ENCODE results near the gene SPDYE6. TPM values are rescaled to one million over a fixed set of nuclear protein-coding genes. Genes with fewer than 3 reads are reported as not detected.
"Not testable (repeated sequence)": the region's sequence is repeated elsewhere in the genome, so short reads cannot be mapped to it uniquely, and the experiment has no call there.

The SPDYE6 gene
- not detected in 2 replicates for total RNA-seq

- not testable (repeated sequence) for DNase-seq (ENCODE audit: low read depth in 2 of 2)
Measured at GRCh38 chr7:102356344-102356743, at the start of gene SPDYE6. TSS of gene SPDYE6 (minus strand) at chr7:102356444. CDS start at chr7:102356023, 421 bp downstream.

DNA sequence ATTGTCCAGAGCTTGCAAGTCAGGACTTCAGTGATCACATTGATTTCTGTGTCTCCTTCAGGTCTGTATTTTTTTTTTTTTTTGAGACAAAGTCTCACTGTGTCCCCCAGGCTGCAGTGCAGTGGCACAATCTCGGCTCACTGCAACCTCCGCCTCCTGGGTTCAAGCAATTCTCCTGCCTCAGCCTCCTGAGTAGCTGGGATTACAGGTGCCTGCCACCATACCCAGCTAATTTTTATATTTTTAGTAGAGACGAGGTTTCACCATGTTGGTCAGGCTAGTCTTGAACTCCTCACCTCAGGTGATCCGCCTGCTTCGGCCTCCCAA is 48.6 kb upstream of the SPDYE6 start:
- not testable (repeated sequence) for DNase-seq (ENCODE audit: low read depth in 2 of 2)

DNA sequence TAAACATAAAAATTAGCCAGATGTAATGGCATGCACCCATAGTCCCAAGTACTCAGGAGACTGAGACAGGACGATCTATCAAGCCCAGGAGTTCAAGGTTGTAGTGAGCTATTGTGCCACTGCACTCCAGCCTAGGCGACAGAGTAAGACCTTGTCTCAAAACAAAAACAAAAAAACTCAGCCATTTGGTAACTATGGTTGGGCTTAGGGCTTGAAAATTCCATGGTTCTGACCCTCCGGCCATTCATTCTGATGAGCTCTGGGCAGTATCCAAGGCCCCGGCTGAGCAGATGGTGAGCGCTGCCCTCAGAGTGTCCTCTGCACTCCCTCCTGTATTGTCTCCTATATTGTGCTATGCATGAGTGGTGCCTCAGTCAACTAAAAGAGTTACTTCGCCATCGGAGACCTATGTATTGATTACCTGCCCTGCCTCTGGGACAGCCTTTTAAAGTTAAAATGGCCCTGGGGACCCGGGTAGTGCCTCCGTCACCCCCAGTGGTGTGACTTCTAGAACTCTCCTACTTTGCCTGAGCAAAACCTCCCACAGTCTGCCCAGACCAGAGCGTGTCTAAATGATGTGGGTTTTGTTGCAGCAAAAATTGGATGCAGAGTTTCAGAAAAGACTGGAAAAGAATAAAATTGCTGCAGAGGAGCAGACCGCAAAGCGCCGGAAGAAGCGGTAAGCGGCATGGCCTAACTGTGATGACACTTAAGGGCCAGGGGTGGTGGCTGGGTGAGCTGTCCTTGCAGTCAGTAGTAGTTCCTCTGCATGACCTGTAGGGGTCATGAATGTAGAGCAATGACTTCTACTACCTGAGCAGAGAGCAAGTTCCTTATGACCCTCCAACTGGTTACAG is 48.0 kb upstream of the SPDYE6 start:
- peak; percentile 34 to 68 for DNase-seq (ENCODE audit: low read depth in 2 of 2)

- no peak for DNase-seq (ENCODE audit: low read depth in 2 of 2)
Measured at GRCh38 chr7:102403563-102403962, 47.3 kb upstream of the SPDYE6 start.

- no peak for DNase-seq (ENCODE audit: low read depth in 2 of 2)
Measured at GRCh38 chr7:102400360-102400759, 44.1 kb upstream of the SPDYE6 start.

DNA sequence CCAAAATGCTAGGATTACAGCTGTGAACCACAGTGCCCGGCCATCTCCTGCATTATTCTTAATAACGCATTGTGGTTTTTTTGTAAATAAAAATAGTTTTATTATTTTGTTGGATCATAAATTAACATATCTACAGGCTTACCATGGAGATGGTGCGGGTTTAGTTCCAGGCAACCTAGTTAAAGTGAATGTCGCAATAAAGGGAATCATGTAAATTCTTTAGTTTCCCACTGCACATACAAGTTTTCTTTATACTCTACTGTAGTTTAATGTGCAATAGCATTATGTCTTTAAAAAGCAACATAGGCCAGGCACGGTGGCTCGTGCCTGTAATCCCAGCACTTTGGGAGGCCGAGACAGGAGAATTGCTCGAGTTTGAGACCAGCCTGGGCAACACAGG is 42.3 kb upstream of the SPDYE6 start:
- DNase-seq (ENCODE audit: low read depth in 2 of 2), result no peak

GRCh38 chr7:102396710-102397019 is 40.4 kb upstream of the SPDYE6 start:
- no peak for DNase-seq (ENCODE audit: low read depth in 2 of 2)

- peak; percentile 85 to 91 for DNase-seq (ENCODE audit: low read depth in 2 of 2)
Measured at GRCh38 chr7:102395873-102396709, 39.8 kb upstream of the SPDYE6 start, which contains the start of gene PRKRIP1. TSS of gene PRKRIP1 (plus strand) at chr7:102396363. CDS start at chr7:102396412, 49 bp downstream.

DNA sequence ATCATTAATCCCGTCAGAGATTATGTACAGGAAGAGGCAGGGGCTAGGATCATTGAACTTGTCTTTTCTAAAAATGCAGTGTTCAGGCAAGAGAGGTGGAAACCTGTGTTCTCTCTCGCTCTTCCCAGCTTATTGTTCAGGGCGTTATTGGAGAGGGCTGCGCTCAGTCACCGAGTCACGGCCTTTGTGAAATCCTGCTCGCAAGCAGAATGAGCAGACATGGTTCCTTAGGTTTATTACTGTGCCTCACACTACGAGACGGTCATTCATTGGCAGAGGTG is 39.3 kb upstream of the SPDYE6 start:
- DNase-seq (ENCODE audit: low read depth in 2 of 2), result no peak

DNA sequence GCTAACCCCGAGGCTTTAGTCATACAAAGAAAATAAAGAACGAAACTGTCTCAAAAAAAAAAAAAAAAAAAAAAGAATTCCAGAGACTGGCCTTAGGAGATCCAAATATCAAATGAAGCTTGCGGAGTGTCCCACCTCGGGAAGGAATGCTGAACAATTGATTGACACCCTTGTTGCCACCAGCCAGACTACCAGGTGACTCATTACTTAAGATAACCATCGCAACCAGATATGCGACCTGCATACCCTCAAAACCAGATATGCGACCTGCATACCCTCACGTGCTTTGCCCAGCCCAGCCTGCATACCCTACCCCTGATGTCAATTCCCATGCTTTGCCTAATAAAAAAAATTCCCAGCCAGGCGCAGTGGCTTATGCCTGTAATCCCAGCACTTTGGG is 37.2 kb upstream of the SPDYE6 start:
- DNase-seq (ENCODE audit: low read depth in 2 of 2), result peak in 1 of 2 donors; percentile 22

- no peak for DNase-seq (ENCODE audit: low read depth in 2 of 2)
Measured at GRCh38 chr7:102392330-102392729, 36.1 kb upstream of the SPDYE6 start.

GRCh38 chr7:102390697-102391484 is 34.6 kb upstream of the SPDYE6 start:
- peak; percentile 50 to 76 for DNase-seq (ENCODE audit: low read depth in 2 of 2)

DNA sequence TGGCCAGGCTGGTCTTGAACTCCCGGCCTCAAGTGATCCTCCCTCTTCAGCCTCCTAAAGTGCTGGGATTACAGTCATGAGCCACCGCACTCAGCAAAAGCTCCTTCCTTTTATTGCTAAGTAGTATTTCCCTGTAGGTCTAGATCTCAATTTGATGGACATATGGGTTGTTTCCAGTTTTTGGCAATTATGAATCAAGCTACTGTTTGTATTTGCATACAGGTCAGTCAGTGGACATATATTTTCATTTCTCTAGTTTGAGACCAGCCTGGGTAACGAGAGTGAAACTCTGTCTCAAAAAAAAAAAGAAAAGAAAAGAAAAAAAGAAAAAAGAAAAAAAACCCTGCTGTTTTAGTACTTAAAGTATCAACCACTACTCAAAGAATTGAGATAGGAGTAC is 33.6 kb upstream of the SPDYE6 start:
- no peak for DNase-seq (ENCODE audit: low read depth in 2 of 2)

DNA sequence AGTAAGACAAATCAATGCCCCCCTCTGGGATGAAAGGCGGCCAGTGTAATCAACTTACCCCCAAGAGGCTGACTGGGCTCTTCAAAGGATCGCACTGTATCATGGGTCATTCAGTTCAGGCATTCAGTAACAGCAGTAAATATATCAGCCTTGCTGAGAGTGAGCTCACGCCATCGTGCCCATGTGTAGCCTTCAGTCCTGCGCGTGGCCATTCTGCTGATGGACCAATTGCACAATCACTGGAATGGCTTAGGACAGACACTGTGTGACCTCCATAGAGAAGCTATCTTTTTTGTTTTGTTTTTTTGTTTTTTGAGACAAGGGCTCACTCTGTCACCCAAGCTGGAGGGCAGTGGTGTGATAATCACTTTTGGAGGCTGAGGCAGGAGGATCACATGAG is 30.8 kb upstream of the SPDYE6 start:
- no peak for DNase-seq (ENCODE audit: low read depth in 2 of 2)

DNA sequence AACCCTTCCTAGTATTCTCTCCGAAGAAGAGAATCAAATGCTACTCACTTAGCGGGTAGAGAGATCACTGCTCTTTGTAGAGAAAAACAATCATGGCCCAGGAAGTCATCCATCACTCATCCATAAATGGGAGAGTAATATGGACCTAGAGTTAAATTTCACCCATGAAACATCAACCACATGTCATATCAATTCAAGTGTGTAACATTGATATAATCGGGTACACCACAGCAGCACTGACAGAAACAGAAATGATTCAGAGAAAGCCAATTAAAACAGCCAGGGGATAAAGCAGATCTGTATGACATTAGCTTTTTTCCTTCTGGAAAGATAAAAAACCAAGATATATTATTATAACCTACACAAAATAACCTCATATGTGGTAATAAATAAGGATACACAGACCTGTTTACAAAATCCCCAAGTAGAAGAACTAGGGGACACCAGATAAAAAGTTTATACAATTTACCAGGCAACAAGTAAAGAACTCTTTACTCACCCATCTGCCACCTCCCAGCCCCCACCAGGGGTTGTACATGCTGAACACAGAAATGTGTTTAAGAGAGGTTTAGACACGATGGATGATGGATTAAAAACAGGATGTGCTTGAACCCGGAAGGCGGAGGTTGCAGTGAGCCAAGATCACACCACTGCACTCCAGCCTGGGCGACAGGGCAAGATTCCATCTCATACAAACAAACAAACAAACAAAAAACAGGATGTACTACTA is 25.6 kb upstream of the SPDYE6 start:
- DNase-seq (ENCODE audit: low read depth in 2 of 2), result not testable (repeated sequence)

- DNase-seq (ENCODE audit: low read depth in 2 of 2), result not testable (repeated sequence)
Measured at GRCh38 chr7:102380837-102381236, 24.6 kb upstream of the SPDYE6 start.

DNA sequence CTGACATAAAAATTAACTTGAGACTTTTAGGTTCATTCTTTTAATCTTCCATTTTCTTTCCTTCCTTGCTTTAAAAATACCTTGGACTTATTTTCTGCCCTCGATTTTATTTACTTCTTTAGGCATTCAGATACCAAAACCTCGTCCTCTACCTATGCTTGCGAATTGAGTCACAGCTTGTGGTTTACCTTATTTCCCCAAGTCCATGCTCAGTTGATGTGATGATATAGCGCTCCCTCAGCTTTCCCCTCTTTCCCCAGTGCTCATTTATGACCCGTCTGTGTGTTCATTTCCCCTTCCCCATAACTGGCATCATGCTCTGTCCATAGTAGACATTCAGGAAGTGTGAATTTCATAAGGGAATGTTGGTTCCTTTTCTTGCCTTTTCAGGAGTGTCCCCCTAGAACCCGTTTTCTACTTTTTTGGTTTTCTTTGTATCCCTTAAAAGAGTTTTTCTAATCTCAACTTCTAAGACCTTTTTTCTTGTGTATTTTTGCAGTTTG is 20.8 kb upstream of the SPDYE6 start:
- no peak for DNase-seq (ENCODE audit: low read depth in 2 of 2)

DNA sequence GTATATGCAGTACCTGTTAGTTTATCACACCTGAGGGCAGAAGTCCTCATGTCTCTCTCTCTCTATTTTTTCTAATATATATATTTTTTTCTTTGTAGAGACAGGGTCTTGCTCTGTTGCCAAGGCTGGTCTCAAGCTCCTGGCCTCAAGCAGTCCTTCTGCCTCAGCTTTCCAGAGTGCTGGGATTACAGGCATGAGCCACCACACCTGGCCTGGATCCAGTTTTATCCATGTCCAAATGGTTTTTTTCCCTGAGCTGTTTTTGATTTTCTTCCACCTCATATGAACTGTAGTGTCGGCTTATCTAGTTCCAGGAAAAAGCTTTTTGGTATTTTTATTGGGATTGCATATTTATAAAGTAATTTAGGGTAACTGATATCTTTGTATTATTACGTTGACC is 16.6 kb upstream of the SPDYE6 start:
- not testable (repeated sequence) for DNase-seq (ENCODE audit: low read depth in 2 of 2)

GRCh38 chr7:102370038-102370437 is 13.8 kb upstream of the SPDYE6 start:
- DNase-seq (ENCODE audit: low read depth in 2 of 2), result not testable (repeated sequence)

GRCh38 chr7:102365390-102365789 is 9.1 kb upstream of the SPDYE6 start:
- not testable (repeated sequence) for DNase-seq (ENCODE audit: low read depth in 2 of 2)

- not testable (repeated sequence) for DNase-seq (ENCODE audit: low read depth in 2 of 2)
Measured at GRCh38 chr7:102364394-102364886, 8.2 kb upstream of the SPDYE6 start.
